GM19193 (cell line): ENCODE results near the gene CHAF1B.

Experiments
- POLR2A ChIP-seq: IDR thresholded peaks from 4 replicates; pipeline ENCODE4 v1.6.1; 2011; ENCODE audit not compliant: insufficient read depth, insufficient read length; ENCODE audit errors: extremely low read depth

The CHAF1B gene

GRCh38 chr21:36466061-36466511 lies 80.9 kb downstream of the CHAF1B start:
- no peak for TF ChIP-seq POLR2A
